PC-3 (cell line): Measurements from ENCODE around the gene RASSF4. TPM values are rescaled to one million over a fixed set of nuclear protein-coding genes. Genes with fewer than 3 reads are reported as not detected.

ENCODE experiments used
- ATAC-seq: fragments of 200-7000 bp; cut with Tn5 transposase; 2 replicates; pipeline ENCODE4 v1.9.1; 2020; ENCODE audit warnings: mild to moderate bottlenecking, moderate library complexity
- BruUV-seq: library from RNA; stranded (reverse); fragments of 400-500 nt; replicated peaks from 2 replicates; lab custom pipeline; 2021; lab: Mats Ljungman, UMichigan
- CTCF ChIA-PET: fragments of 300-600 bp; sonication (Branson Sonifier 250); formaldehyde crosslinking; loops from one replicate; lab custom pipeline; 2022; ENCODE audit warnings: antibody characterized with exemption; lab: Charles Lee
- POLR2A ChIA-PET: fragments of 300-600 bp; sonication (Branson Sonifier 250); formaldehyde crosslinking; loops from one replicate; lab custom pipeline; 2022; ENCODE audit warnings: antibody characterized with exemption; ENCODE audit not compliant: unreplicated experiment; lab: Charles Lee
- DNase-seq: peaks from one replicate; pipeline ENCODE4 v3.0.0-alpha.2; 2015
- H2AFZ ChIP-seq: fragments of 300-600 bp; sonication (generic); 2 replicates; pipeline ENCODE4 v1.6.0; 2016; ENCODE audit warnings: antibody characterized with exemption, low read length
- H3F3A ChIP-seq: fragments of 300-600 bp; sonication (generic); one replicate; pipeline ENCODE4 v1.6.0; 2017; ENCODE audit warnings: antibody characterized with exemption, low read length, control low read depth, mild to moderate bottlenecking; ENCODE audit not compliant: unreplicated experiment
- H3K27ac ChIP-seq: fragments of 300-600 bp; sonication (generic); 2 replicates; pipeline ENCODE4 v1.5.1; 2016; ENCODE audit warnings: mild to moderate bottlenecking, low read length
- H3K27me3 ChIP-seq: fragments of 300-600 bp; sonication (generic); 2 replicates; pipeline ENCODE4 v1.6.1; 2016; ENCODE audit warnings: low read length, mixed read lengths
- H3K36me3 ChIP-seq: fragments of 300-600 bp; sonication (generic); 2 replicates; pipeline ENCODE4 v1.6.1; 2016; ENCODE audit warnings: low read depth, mixed run types, low read length, mixed read lengths
- H3K4me1 ChIP-seq: fragments of 300-600 bp; sonication (generic); 2 replicates; pipeline ENCODE4 v1.5.1; 2016; ENCODE audit warnings: low read length; ENCODE audit not compliant: insufficient read depth
- H3K4me2 ChIP-seq: fragments of 300-600 bp; sonication (generic); 2 replicates; pipeline ENCODE4 v1.6.0; 2016; ENCODE audit warnings: low read length
- H3K4me3 ChIP-seq: fragments of 300-600 bp; sonication (generic); 2 replicates; pipeline ENCODE4 v1.5.1; 2016; ENCODE audit warnings: mild to moderate bottlenecking, low read length, mixed read lengths
- H3K79me2 ChIP-seq: fragments of 300-600 bp; sonication (generic); 2 replicates; pipeline ENCODE4 v1.6.1; 2017; ENCODE audit warnings: low read length, mixed read lengths
- H3K9ac ChIP-seq: fragments of 300-600 bp; sonication (generic); 2 replicates; pipeline ENCODE4 v1.6.0; 2016; ENCODE audit warnings: mild to moderate bottlenecking, low read length
- H3K9me2 ChIP-seq: fragments of 300-600 bp; sonication (generic); replicated peaks from 2 replicates; pipeline ENCODE4 v1.6.1; 2016; ENCODE audit warnings: mixed run types, low read length, mixed read lengths
- H3K9me3 ChIP-seq: fragments of 300-600 bp; sonication (generic); 2 replicates; pipeline ENCODE4 v1.6.1; 2016; ENCODE audit warnings: low read length, mixed read lengths
- H4K20me1 ChIP-seq: fragments of 300-600 bp; sonication (generic); 2 replicates; pipeline ENCODE4 v1.6.1; 2016; ENCODE audit warnings: low read length, mixed read lengths
- CTCF ChIP-seq: fragments of 300-600 bp; sonication (generic); conservative IDR thresholded peaks from 2 replicates; pipeline ENCODE4 v1.5.1; 2017; ENCODE audit warnings: antibody characterized with exemption, low read depth, mild to moderate bottlenecking, low read length
- EZH2 ChIP-seq: fragments of 300-600 bp; sonication (generic); IDR thresholded peaks from one replicate; pipeline ENCODE4 v1.6.1; 2017; ENCODE audit warnings: antibody characterized with exemption, mild to moderate bottlenecking, low read length; ENCODE audit not compliant: unreplicated experiment
- EZH2phosphoT487 ChIP-seq: fragments of 300-600 bp; sonication (generic); IDR thresholded peaks from 2 replicates; pipeline ENCODE4 v1.6.1; 2018; ENCODE audit warnings: mild to moderate bottlenecking, antibody characterized with exemption, low read length, borderline replicate concordance
- intact Hi-C: fragments of 100-400 bp; cut with micrococcal nuclease; formaldehyde crosslinking; loops from 2 replicates; pipeline ENCODE4 v1.9.0; 2023
- total RNA-seq: library from RNA; depleted of rRNA; stranded (reverse); fragments of >200 nt; gene quantifications from 2 replicates; pipeline ENCODE4 v1.2.3, GENCODE V29; 2014

Gene RASSF4
- total RNA-seq, 1 experiment from 2014 or later, result 8.7 TPM

- H2AFZ ChIP-seq, result no peak overlapping the region
- no TSS peak for BruUV-seq
- no peak overlapping the region for H3K4me3 ChIP-seq
- no peak overlapping the region for H3K4me2 ChIP-seq
- no peaks in the 10 kb centered on the region for H3K4me1 ChIP-seq
- ATAC-seq (no peak), DNase-seq (no peak)
- TF ChIP-seq EZH2phosphoT487 (no peak), EZH2 (no peak), CTCF (no peak)
- no peaks in the 10 kb centered on the region for H4K20me1 ChIP-seq
- H3K9me2 ChIP-seq, result no peaks in the 10 kb centered on the region
- no peaks in the 10 kb centered on the region for H3K9me3 ChIP-seq
- ChIA-PET CTCF (no interaction called here), POLR2A (no interaction called here)
- H3K27me3 ChIP-seq, result peaks cover 60% of the 10 kb centered on the region
- H3K36me3 ChIP-seq, result no peaks in the 10 kb centered on the region
- no peaks in the 10 kb centered on the region for H3F3A ChIP-seq
- intact Hi-C loops, result no loop called here
- no peak overlapping the region for H3K9ac ChIP-seq
- H3K79me2 ChIP-seq, result no peaks in the 10 kb centered on the region
- H3K27ac ChIP-seq, result no peak overlapping the region
These were observed 41.8 kb upstream of the RASSF4 start for GRCh38 chr10:44917848-44918247.

GRCh38 chr10:44920252-44920651 lies 39.4 kb upstream of the RASSF4 start:
- no peaks in the 10 kb centered on the region for H3F3A ChIP-seq
- no peak overlapping the region for H3K4me3 ChIP-seq
- H3K4me2 ChIP-seq, result no peak overlapping the region
- peaks cover 59% of the 10 kb centered on the region for H3K27me3 ChIP-seq
- intact Hi-C loops, result no loop called here
- no peak overlapping the region for H2AFZ ChIP-seq
- TF ChIP-seq EZH2 (no peak), EZH2phosphoT487 (no peak), CTCF (no peak)
- ChIA-PET POLR2A (no interaction called here), CTCF (no interaction called here)
- H3K4me1 ChIP-seq, result no peaks in the 10 kb centered on the region
- ATAC-seq (no peak), DNase-seq (no peak)
- no peaks in the 10 kb centered on the region for H4K20me1 ChIP-seq
- no peaks in the 10 kb centered on the region for H3K9me3 ChIP-seq
- H3K9me2 ChIP-seq, result no peaks in the 10 kb centered on the region
- H3K9ac ChIP-seq, result no peak overlapping the region
- H3K36me3 ChIP-seq, result no peaks in the 10 kb centered on the region
- no TSS peak for BruUV-seq
- H3K79me2 ChIP-seq, result no peaks in the 10 kb centered on the region
- no peak overlapping the region for H3K27ac ChIP-seq

- Histone ChIP-seq H3K9me2 (no peaks in the 10 kb centered on the region), H3K36me3 (no peaks in the 10 kb centered on the region), H3K9me3 (no peaks in the 10 kb centered on the region), H3K4me1 (no peaks in the 10 kb centered on the region), H3K9ac (no peak overlapping the region), H3K27me3 (peaks cover 51% of the 10 kb centered on the region), H4K20me1 (no peaks in the 10 kb centered on the region), H3K79me2 (no peaks in the 10 kb centered on the region), H2AFZ (no peak overlapping the region), H3F3A (no peaks in the 10 kb centered on the region), H3K4me2 (no peak overlapping the region), H3K4me3 (no peak overlapping the region), H3K27ac (no peak overlapping the region)
- CTCF ChIA-PET, result no interaction called here
- no TSS peak for BruUV-seq
- ATAC-seq (no peak), DNase-seq (no peak)
- intact Hi-C loops, result no loop called here
- POLR2A ChIA-PET, result no interaction called here
- TF ChIP-seq EZH2, result no peak
- TF ChIP-seq EZH2phosphoT487, result no peak
- no peak for TF ChIP-seq CTCF
These were observed 38.5 kb upstream of the RASSF4 start for GRCh38 chr10:44921061-44921460.
